Endothelial cell (in vitro differentiated cells): ENCODE data around the gene INSR. TPM values are rescaled to one million over a fixed set of nuclear protein-coding genes. Genes with fewer than 3 reads are reported as not detected.

Source experiments
- DNase-seq: peaks from one replicate; pipeline ENCODE4 v3.0.0; 2021; ENCODE audit warnings: low spot score
- H3K27ac Mint-ChIP-seq: one replicate; pipeline ENCODE4 v1.8.0; 2021; ENCODE audit warnings: mixed read lengths, inconsistent platforms; ENCODE audit not compliant: unreplicated experiment
- H3K27me3 Mint-ChIP-seq: one replicate; pipeline ENCODE4 v1.8.0; 2021; ENCODE audit warnings: mild to moderate bottlenecking, moderate library complexity, mixed read lengths, inconsistent platforms; ENCODE audit not compliant: unreplicated experiment
- H3K36me3 Mint-ChIP-seq: one replicate; pipeline ENCODE4 v1.8.0; 2021; ENCODE audit warnings: mild to moderate bottlenecking, low read depth, mixed read lengths, inconsistent platforms; ENCODE audit not compliant: unreplicated experiment
- H3K4me1 Mint-ChIP-seq: one replicate; pipeline ENCODE4 v1.8.0; 2021; ENCODE audit warnings: mild to moderate bottlenecking, mixed read lengths, inconsistent platforms; ENCODE audit not compliant: unreplicated experiment
- H3K4me3 Mint-ChIP-seq: one replicate; pipeline ENCODE4 v1.8.0; 2021; ENCODE audit warnings: mild to moderate bottlenecking, mixed read lengths, inconsistent platforms; ENCODE audit not compliant: unreplicated experiment
- H3K9me3 Mint-ChIP-seq: one replicate; pipeline ENCODE4 v1.8.0; 2021; ENCODE audit warnings: mixed read lengths, inconsistent platforms; ENCODE audit not compliant: unreplicated experiment
- CTCF ChIP-seq: fragments of 200-600 bp; sonication (generic); IDR thresholded peaks from one replicate; pipeline ENCODE4 v1.5.0; 2021; ENCODE audit warnings: antibody characterized with exemption; ENCODE audit not compliant: unreplicated experiment
- long read RNA-seq: library from polyadenylated mRNA; unstranded; transcript quantifications from one replicate; pipeline ENCODE4 v2.0.0, GENCODE V29; 2020; ENCODE audit not compliant: unreplicated experiment
- total RNA-seq: library from RNA; stranded (reverse); fragmentation: NEBNext Ultra II Directional; extraction: Animal tissue kit (Norgen Biotek cat#: 25700); gene quantifications from one replicate; pipeline ENCODE4 v1.2.1, GENCODE V29; 2021; ENCODE audit not compliant: unreplicated experiment

The INSR gene
- 28.9 TPM for total RNA-seq
- long read RNA-seq, partial matches to known transcripts: 1 of 17 reads
- long read RNA-seq, other reads (novel, unspliced or antisense): 16 of 17 reads

GRCh38 chr19:7293762-7294557 lies at the start of gene INSR:
Gene INSR (minus strand): TSS chr19:7294414. CDS start chr19:7293891, 523 bp downstream.
- H3K27ac Mint-ChIP-seq: no peak within 1 kb of the TSS

GRCh38 chr19:7342143-7342542 lies 47.9 kb upstream of the INSR start:
- DNase-seq: no peak
- Mint-ChIP-seq H3K27ac (no peak overlapping the region), H3K36me3 (no peaks in the 10 kb centered on the region), H3K27me3 (peaks cover 8% of the 10 kb centered on the region), H3K4me3 (no peak overlapping the region), H3K9me3 (no peaks in the 10 kb centered on the region), H3K4me1 (peaks cover 3% of the 10 kb centered on the region)
- no peak for TF ChIP-seq CTCF

More at GRCh38 chr19:7293762-7294557, at the start of gene INSR:
- DNase-seq: peak; percentile 85
- H3K36me3 Mint-ChIP-seq: peaks cover 3% of the 10 kb centered on the region
- peak within 1 kb of the TSS; percentile 90 for H3K4me3 Mint-ChIP-seq
- H3K9me3 Mint-ChIP-seq: no peaks in the 10 kb centered on the region
- TF ChIP-seq CTCF: no peak
- peaks cover 3% of the 10 kb centered on the region for H3K4me1 Mint-ChIP-seq
- H3K27me3 Mint-ChIP-seq: peaks cover 8% of the 10 kb centered on the region

GRCh38 chr19:7340959-7341837 lies 47.0 kb upstream of the INSR start:
- H3K9me3 Mint-ChIP-seq: no peaks in the 10 kb centered on the region
- peak; percentile 94 for DNase-seq
- H3K27ac Mint-ChIP-seq: peak overlapping the region; percentile 62
- H3K4me1 Mint-ChIP-seq: peaks cover 3% of the 10 kb centered on the region
- peak; percentile 92 for TF ChIP-seq CTCF
- H3K36me3 Mint-ChIP-seq: no peaks in the 10 kb centered on the region
- H3K27me3 Mint-ChIP-seq: peaks cover 8% of the 10 kb centered on the region
- no peak overlapping the region for H3K4me3 Mint-ChIP-seq

GRCh38 chr19:7337380-7338194 lies 43.4 kb upstream of the INSR start:
- DNase-seq: no peak
- Mint-ChIP-seq H3K27me3 (no peaks in the 10 kb centered on the region), H3K4me3 (no peak overlapping the region), H3K9me3 (no peaks in the 10 kb centered on the region), H3K4me1 (peaks cover 3% of the 10 kb centered on the region), H3K27ac (no peak overlapping the region), H3K36me3 (no peaks in the 10 kb centered on the region)
- TF ChIP-seq CTCF: no peak
